Measurements from ENCODE around the gene MTG1. TPM values are rescaled to one million over a fixed set of nuclear protein-coding genes. Genes with fewer than 3 reads are reported as not detected.

The MTG1 gene
- total and polyA plus RNA-seq, 10 of the 15 experiments (the other 5 are each of a cell fraction or from before 2014, with no cell fraction given) = 6.2 to 104 (median 62.5) TPM

- TF ChIP-seq ATF3 (IDR thresholded peaks at IDR 0.05; ENCODE audit: borderline replicate concordance, extremely low read depth, low read depth, low read length) = no peak
- TF ChIP-seq HCFC1 (IDR thresholded peaks at IDR 0.05; ENCODE audit: low read length) = no peak
- TF ChIP-seq FOS (IDR thresholded peaks at IDR 0.05; ENCODE audit: borderline replicate concordance, extremely low read depth, insufficient read length) = no peak
- TF ChIP-seq E4F1 (IDR thresholded peaks at IDR 0.05; ENCODE audit: borderline replicate concordance, partially characterized antibody) = no peak
These were observed 71.4 kb downstream of the MTG1 start (continued) for GRCh38 chr10:133465191-133465949.

- FAIRE-seq (no peak), DNase-seq (ENCODE audit: low read depth, low spot score) (no peak), ATAC-seq (no peak)
- CTCF ChIA-PET = no interaction called here
- Histone ChIP-seq H4K20me1 (ENCODE audit: control insufficient read depth, insufficient read depth) (no peaks in the 10 kb centered on the region), H3K4me1 (ENCODE audit: control insufficient read depth, insufficient read depth, low read length) (no peaks in the 10 kb centered on the region), H3K36me3 (ENCODE audit: control insufficient read depth in 2 of 2, insufficient read depth in 2 of 2, low read length in 1 of 2) (no peaks in the 10 kb centered on the region), H3K27ac (ENCODE audit: control insufficient read depth, insufficient read depth) (no peak overlapping the region), H3K9ac (ENCODE audit: control insufficient read depth, insufficient read depth, low read length) (no peak overlapping the region), H3K4me3 (no peak overlapping the region), H3K27me3 (replicated peaks in 1 of 2; ENCODE audit: control insufficient read depth in 2 of 2, insufficient read depth in 2 of 2, low read length in 1 of 2) (no peaks in the 10 kb centered on the region), H2AFZ (ENCODE audit: control insufficient read depth, low read depth, low read length) (no peak overlapping the region), H3K4me2 (ENCODE audit: control insufficient read depth, insufficient read depth) (no peak overlapping the region), H3K79me2 (ENCODE audit: control insufficient read depth, insufficient read depth, low read length) (no peaks in the 10 kb centered on the region), H3K9me3 (replicated peaks; ENCODE audit: control insufficient read depth, insufficient read depth, low read length) (no peaks in the 10 kb centered on the region; the same call in 2 of the 3 replicates)
- SMC1A ChIA-PET (ENCODE audit: uncharacterized antibody, unreplicated experiment) = no interaction called here
- RAD21 ChIA-PET (ENCODE audit: unreplicated experiment) = no interaction called here
- BruUV-seq (replicated peaks) = no TSS peak
- in situ Hi-C loops (cut with MboI) = no loop called here
- intact Hi-C loops (cut with micrococcal nuclease; ENCODE audit: unreplicated experiment) = no loop called here
- POLR2A ChIA-PET = no interaction called here
- WGBS (ENCODE audit: insufficient coverage, insufficient replicate concordance, low lambda C conversion rate, missing lambda C conversion rate) = 27% methylated on average over 7 of the region's 7 CpGs
- TF ChIP-seq PML (IDR thresholded peaks at IDR 0.05; ENCODE audit: low read length) = no peak
- TF ChIP-seq IKZF1 (conservative IDR thresholded peaks at IDR 0.05) = no peak
- TF ChIP-seq CHD4 (IDR thresholded peaks at IDR 0.05) = no peak
- TF ChIP-seq KDM1A (IDR thresholded peaks at IDR 0.05; ENCODE audit: borderline replicate concordance) = no peak
- no peak for TF ChIP-seq HDGF (IDR thresholded peaks at IDR 0.05)
- no peak for TF ChIP-seq SPI1 (IDR thresholded peaks at IDR 0.05; ENCODE audit: borderline replicate concordance, insufficient read depth, low read depth, low read length)
- no peak for TF ChIP-seq POLR2A (IDR thresholded peaks at IDR 0.05; ENCODE audit: low read depth, low read length)
- no peak for TF ChIP-seq HSF1 (IDR thresholded peaks at IDR 0.05; ENCODE audit: low read depth, low read length)
- no peak for TF ChIP-seq STAT1 (conservative IDR thresholded peaks at IDR 0.05)
- no peak for TF ChIP-seq FOXK2 (IDR thresholded peaks at IDR 0.05)
- TF ChIP-seq NRF1 (conservative IDR thresholded peaks at IDR 0.05; ENCODE audit: low read depth, low read length) = no peak
These were observed 72.1 kb downstream of the MTG1 start for GRCh38 chr10:133465950-133466474.
